ENCODE results near the gene SLC26A8.
A peak's percentile ranks its signal among the peaks of the same experiment; 100 is the strongest.
"Not testable (repeated sequence)": the region's sequence is repeated elsewhere in the genome, so short reads cannot be mapped to it uniquely, and the experiment has no call there.

The SLC26A8 gene

GRCh38 chr6:35942355-35942754 lies 82.1 kb downstream of the SLC26A8 start:
- DNase-seq = no peak

GRCh38 chr6:35941170-35941569 lies 83.3 kb downstream of the SLC26A8 start:
- DNase-seq = not testable (repeated sequence)

DNA sequence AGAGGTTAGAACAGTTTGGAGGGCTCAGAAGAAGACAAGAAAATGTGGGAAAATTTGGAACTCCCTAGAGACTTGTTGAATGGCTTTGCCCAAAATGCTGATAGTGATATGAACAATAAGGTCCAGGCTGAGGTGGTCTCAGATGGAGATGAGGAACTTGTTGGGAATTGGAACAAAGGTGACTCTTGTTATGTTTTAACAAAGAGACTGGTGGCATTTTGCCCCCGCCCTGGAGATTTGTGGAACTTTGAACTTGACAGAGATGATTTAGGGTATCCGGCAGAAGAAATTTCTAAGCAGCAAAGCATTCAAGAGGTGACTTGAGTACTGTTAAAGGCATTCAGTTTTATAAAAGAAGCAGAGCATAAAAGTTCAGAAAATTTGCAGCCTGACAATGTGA lies 84.4 kb downstream of the SLC26A8 start:
- DNase-seq = not testable (repeated sequence)

DNA sequence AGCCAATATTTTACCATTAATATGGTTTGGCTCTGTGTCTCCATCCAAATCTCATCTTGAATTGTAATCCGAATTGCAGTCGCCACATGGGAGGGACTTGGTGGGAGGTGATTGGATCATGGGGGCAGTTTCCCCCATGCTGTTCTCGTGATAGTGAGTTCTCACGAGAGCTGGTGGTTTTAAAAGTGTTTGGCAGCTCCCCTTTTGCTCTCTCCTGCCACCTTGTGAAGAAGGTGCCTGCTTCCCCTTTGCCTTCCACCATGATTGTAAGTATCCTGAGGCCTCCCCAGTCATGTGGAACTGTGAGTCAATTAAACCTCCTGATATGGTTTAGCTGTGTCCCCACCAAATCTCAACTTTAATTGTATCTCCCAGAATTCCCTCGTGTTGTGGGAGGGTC lies 85.2 kb downstream of the SLC26A8 start:
- not testable (repeated sequence) for DNase-seq

GRCh38 chr6:35936681-35937359 lies 87.6 kb downstream of the SLC26A8 start:
- no peak for DNase-seq

DNA sequence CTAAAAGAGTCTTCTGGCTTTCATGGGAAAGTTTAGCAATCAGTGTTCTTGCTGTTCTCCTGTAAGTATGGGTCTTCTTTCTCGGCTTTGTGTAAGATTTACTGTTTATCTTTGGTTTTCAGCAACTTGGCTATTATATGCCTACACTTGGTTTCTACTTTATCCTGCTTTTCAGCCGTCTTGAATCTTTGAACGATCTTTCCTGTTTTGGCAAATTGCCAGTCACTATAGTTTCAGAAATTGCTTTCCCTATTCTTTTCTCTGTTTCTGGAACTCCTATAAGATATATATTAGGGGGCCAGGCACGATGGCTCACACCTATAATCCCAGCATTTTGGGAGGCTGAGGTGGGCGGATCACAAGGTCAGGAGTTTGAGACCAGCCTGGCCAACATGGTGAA lies 89.0 kb downstream of the SLC26A8 start:
- DNase-seq = no peak

GRCh38 chr6:35933844-35934243 lies 90.6 kb downstream of the SLC26A8 start:
- DNase-seq = no peak

DNA sequence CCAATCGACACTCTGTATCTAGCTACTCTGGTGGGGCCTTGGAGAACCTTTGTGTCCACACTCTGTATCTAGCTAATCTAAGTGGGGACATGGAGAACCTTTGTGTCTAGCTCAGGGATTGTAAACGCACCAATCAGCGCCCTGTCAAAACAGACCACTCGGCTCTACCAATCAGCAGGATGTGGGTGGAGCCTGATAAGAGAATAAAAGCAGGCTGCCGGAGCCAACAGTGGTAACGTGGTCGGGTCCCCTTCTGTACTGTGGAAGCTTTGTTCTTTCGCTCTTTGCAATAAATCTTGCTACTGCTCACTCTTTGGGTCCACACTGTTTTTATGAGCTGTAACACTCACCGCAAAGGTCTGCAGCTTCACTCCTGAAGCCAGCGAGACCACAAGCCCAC lies 92.6 kb downstream of the SLC26A8 start:
- DNase-seq = not testable (repeated sequence)

GRCh38 chr6:35931120-35931561 lies 93.3 kb downstream of the SLC26A8 start:
- DNase-seq = no peak

DNA sequence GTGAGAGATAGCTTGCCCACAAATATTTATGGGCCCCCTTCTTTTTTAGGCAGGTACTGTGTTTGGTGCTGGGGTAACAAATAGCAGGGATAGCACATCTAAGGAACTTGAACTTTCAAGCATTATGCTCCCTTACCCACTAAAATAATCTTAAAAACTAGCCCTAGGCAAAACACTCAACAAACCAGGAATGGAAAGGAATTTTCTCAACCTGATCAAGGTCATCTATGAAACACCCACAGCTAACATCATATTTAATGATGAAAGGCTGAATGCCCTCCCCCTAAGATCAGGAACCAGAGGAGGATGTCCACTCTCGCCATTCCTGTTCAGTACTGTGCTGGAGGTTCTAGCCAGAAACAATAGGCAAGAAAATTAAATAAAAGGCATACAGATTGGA lies 94.8 kb downstream of the SLC26A8 start:
- DNase-seq = no peak

DNA sequence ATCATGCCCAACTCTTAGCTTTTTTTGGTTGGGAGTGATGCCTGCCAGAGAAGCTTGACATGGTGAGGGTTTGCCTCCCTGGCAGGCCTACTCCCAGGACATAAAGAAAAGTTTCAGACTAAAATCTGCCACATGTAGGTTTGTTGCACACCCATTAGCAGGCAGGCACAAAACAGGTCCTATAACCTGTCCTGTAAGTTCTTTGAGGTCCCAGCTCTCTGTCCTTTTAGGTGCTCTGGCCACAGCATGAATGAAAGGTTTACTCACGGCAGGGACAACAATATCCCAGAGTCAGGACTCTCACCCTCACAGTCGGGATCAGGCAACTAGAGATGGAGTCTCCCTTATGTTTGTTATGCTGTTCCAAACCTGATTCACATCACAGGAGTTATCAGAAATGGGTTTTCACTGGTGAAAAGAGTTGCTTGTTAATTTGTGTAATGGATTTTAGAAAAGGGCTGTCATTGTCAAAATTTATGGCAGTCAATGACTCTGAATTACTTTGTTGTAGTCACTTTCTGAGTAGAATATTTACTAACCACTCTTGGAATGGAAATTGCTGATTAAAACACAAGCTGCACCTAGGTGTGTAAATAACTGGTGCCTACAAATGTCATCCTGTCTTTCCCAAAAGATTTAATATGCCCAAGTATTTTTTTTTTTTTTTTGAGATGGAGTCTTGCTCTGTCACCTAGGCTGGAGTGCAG lies 97.8 kb downstream of the SLC26A8 start:
- DNase-seq = no peak

- DNase-seq = no peak
These were observed 98.5 kb downstream of the SLC26A8 start for GRCh38 chr6:35925961-35926360.

GRCh38 chr6:35924146-35924545 lies 100.3 kb downstream of the SLC26A8 start:
- DNase-seq = no peak

GRCh38 chr6:35922139-35922554 lies 102.3 kb downstream of the SLC26A8 start:
- no peak for DNase-seq

GRCh38 chr6:35920793-35921732 lies 103.4 kb downstream of the SLC26A8 start, which contains the start of gene SRPK1:
Gene SRPK1 (minus strand): TSS chr6:35921098. CDS start chr6:35921056, 42 bp downstream.
- DNase-seq = peak; percentile 83

GRCh38 chr6:35919827-35920751 lies 104.4 kb downstream of the SLC26A8 start:
- peak; percentile 64 for DNase-seq

- DNase-seq = peak; percentile 15
These were observed 105.2 kb downstream of the SLC26A8 start for GRCh38 chr6:35919085-35919826.

DNA sequence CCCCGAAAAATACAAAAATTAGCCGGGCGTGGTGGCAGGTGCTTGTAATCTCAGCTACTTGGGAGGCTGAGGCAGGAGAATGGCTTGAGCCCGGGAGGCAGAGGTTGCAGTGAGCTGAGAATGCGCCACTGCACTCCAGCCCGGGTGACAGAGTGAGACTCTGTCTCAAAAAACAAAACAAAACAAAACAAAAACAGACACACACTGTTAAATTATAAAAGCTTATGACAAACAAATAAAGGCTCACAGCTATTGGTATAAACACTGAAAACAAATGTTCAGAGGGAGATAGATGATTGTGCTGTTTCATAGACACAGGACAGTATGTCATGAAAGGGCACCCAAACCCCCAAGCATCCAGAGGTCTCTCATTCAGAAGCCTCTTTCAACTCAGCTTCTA lies 107.5 kb downstream of the SLC26A8 start:
- DNase-seq = not testable (repeated sequence)

DNA sequence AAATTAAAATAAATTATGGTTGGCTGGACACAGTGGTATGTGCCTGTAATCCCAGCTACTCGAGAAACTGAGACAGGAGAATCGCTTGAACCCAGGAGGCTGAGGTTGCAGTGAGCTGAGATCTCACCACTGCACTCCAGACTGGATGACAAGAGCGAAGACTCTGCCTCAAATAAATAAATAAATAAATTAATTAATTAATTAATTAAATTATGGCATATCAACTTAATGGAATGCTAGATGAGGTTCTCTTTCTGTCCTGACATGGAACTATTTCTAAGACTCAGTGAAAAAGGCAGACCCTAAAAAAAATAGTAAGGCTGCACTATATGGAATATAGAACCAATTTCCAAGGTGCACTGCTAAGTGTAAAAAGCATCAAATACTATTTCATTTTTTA lies 108.4 kb downstream of the SLC26A8 start:
- DNase-seq = no peak

DNA sequence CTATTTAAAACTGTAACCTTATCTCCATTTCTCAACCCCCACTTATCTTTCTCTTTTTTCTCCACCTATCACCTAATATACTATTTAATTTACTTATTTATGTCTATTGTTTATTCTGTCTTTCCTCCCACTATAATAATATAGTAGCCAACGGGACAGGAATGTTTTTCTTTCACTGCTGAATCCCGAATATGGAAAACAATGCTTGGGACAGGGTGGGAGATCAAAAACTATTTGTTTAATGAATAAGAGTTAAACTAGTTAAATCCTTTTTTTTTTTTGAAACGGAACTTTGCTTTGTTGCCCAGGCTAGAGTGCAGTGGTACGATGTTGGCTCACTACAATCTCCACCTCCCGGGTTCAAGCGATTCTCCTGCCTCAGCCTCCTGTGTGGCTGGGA lies 109.9 kb downstream of the SLC26A8 start:
- no peak for DNase-seq
